ENCODE results near the gene KRTAP10-3.

DNA sequence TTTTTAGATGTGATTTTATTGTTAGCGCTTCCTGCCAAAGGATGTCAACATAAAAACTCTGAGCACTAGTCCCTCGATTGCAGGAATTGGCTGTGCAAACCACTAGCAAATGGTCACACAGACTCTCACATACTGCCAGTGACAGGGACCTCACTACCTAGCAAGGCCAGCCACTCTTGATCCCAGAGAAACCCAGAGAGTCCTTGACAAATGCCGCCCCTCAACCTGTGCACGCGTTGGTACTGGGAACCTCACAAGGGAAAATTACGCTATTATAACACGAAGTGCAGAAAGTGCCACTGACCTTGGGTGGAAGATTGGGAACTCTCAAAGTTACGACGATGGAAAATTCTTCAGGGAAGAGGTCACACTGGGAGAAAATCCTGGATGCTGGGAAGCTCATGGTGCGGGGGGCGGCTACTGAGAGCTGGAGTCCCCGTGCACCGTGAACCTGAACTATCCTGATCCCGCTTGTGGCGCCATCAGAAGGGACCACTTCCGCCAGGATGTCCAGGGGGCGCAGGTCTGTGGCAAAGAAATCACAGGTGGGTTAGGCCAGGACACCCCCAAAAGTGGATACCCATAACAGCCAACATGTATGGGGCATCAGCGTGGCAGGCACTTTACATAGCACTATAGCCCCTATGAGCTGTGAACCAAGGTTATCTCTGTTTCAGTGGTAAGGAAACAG is 9.0 kb upstream of the KRTAP10-3 start:
- TF ChIP-seq, protein P1, sequence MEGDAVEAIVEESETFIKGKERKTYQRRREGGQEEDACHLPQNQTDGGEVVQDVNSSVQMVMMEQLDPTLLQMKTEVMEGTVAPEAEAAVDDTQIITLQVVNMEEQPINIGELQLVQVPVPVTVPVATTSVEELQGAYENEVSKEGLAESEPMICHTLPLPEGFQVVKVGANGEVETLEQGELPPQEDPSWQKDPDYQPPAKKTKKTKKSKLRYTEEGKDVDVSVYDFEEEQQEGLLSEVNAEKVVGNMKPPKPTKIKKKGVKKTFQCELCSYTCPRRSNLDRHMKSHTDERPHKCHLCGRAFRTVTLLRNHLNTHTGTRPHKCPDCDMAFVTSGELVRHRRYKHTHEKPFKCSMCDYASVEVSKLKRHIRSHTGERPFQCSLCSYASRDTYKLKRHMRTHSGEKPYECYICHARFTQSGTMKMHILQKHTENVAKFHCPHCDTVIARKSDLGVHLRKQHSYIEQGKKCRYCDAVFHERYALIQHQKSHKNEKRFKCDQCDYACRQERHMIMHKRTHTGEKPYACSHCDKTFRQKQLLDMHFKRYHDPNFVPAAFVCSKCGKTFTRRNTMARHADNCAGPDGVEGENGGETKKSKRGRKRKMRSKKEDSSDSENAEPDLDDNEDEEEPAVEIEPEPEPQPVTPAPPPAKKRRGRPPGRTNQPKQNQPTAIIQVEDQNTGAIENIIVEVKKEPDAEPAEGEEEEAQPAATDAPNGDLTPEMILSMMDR (IDR thresholded peaks at IDR 0.05), result no peak
- no peak for TF ChIP-seq POLR2A (IDR thresholded peaks at IDR 0.05)

Data from body of pancreas (tissue), 4 donors.